Neural cell (in vitro differentiated cells): ENCODE results near the gene ODF4.
"Not testable (repeated sequence)": the region's sequence is repeated elsewhere in the genome, so short reads cannot be mapped to it uniquely, and the experiment has no call there.

Experiments
- CTCF ChIP-seq: fragments of 450-650 bp; IDR thresholded peaks from 2 replicates; pipeline ENCODE4 v1.5.1; 2014; ENCODE audit warnings: antibody characterized with exemption, mild to moderate bottlenecking, moderate library complexity; ENCODE audit not compliant: poor library complexity, severe bottlenecking
- EP300 ChIP-seq: fragments of 450-650 bp; conservative IDR thresholded peaks from 2 replicates; pipeline ENCODE4 v1.6.1; 2014; ENCODE audit warnings: antibody characterized with exemption, mild to moderate bottlenecking, moderate library complexity; ENCODE audit not compliant: poor library complexity, severe bottlenecking
- EZH2 ChIP-seq: fragments of 200-600, 300-800 bp; shearing (Covaris generic), sonication (generic); IDR thresholded peaks from 2 replicates; pipeline ENCODE4 v1.6.1; 2014; ENCODE audit warnings: antibody characterized with exemption, low read length, borderline replicate concordance, mild to moderate bottlenecking; ENCODE audit not compliant: insufficient read depth, poor library complexity, severe bottlenecking
- MXI1 ChIP-seq: fragments of 450-650 bp; conservative IDR thresholded peaks from 2 replicates; pipeline ENCODE4 v1.6.1; 2014; ENCODE audit warnings: antibody characterized with exemption, mild to moderate bottlenecking; ENCODE audit not compliant: poor library complexity, severe bottlenecking

GRCh38 chr17:8394497-8394896, 54.9 kb downstream of the ODF4 start:
- not testable (repeated sequence) for TF ChIP-seq EP300, EZH2, MXI1, CTCF
